Measurements from ENCODE around the gene TBX4.

GRCh38 chr17:61534414-61534813 is 82.2 kb downstream of the TBX4 start:
- no peak for TF ChIP-seq MTF2 (CRISPR knock-in tag; IDR thresholded peaks at IDR 0.05; ENCODE audit: borderline replicate concordance)
- no peak for TF ChIP-seq MTERF4 (CRISPR knock-in tag; IDR thresholded peaks at IDR 0.05)
- no peak for TF ChIP-seq FLYWCH1 (CRISPR knock-in tag; IDR thresholded peaks at IDR 0.05)

Data from HepG2 (cell line).